ENCODE data around the gene MAP2K1.

DNA sequence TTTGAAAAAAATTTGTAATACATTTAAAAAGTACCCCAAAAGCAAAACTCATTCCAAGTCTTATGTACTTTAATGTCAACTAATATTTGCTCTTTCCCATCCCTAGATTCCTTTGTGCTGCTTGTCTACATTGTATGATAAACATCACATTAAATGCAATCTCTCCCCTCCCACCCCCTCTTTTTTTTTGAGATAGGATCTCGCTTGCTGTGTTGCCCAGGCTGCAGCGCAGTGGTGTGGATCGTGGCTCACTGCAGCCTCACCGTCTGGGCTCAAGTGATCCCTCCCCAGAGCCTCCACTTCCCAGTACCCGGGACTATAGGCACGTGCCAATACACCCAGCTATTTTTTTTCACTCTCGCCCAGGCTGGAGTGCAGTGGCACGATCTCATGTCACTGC lies 12.6 kb downstream of the MAP2K1 start:
- TF ChIP-seq, protein P1, sequence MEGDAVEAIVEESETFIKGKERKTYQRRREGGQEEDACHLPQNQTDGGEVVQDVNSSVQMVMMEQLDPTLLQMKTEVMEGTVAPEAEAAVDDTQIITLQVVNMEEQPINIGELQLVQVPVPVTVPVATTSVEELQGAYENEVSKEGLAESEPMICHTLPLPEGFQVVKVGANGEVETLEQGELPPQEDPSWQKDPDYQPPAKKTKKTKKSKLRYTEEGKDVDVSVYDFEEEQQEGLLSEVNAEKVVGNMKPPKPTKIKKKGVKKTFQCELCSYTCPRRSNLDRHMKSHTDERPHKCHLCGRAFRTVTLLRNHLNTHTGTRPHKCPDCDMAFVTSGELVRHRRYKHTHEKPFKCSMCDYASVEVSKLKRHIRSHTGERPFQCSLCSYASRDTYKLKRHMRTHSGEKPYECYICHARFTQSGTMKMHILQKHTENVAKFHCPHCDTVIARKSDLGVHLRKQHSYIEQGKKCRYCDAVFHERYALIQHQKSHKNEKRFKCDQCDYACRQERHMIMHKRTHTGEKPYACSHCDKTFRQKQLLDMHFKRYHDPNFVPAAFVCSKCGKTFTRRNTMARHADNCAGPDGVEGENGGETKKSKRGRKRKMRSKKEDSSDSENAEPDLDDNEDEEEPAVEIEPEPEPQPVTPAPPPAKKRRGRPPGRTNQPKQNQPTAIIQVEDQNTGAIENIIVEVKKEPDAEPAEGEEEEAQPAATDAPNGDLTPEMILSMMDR (IDR thresholded peaks at IDR 0.05): no peak
- TF ChIP-seq POLR2A (IDR thresholded peaks at IDR 0.05; ENCODE audit: low read depth): no peak
